ENCODE data around the gene PUS7L.
"Not testable (repeated sequence)": the region's sequence is repeated elsewhere in the genome, so short reads cannot be mapped to it uniquely, and the experiment has no call there.

The PUS7L gene

GRCh38 chr12:43696154-43696553 is 62.4 kb downstream of the PUS7L start:
- no peak for TF ChIP-seq CTCF (conservative IDR thresholded peaks at IDR 0.05; ENCODE audit: control insufficient read depth, insufficient read depth, low read depth, low read length)
- DNase-seq (ENCODE audit: low read depth): no peak
- H3K4me3 ChIP-seq (ENCODE audit: control insufficient read depth, low read depth, low read length): no peak overlapping the region

- no peak for TF ChIP-seq CTCF (conservative IDR thresholded peaks at IDR 0.05; ENCODE audit: control insufficient read depth, insufficient read depth, low read depth, low read length)
- no peak for DNase-seq (ENCODE audit: low read depth)
- H3K4me3 ChIP-seq (ENCODE audit: control insufficient read depth, low read depth, low read length): no peak overlapping the region
These were observed 63.7 kb downstream of the PUS7L start for GRCh38 chr12:43694879-43695278.

- DNase-seq (ENCODE audit: low read depth): peak; percentile 46
- no peak for TF ChIP-seq CTCF (conservative IDR thresholded peaks at IDR 0.05; ENCODE audit: control insufficient read depth, insufficient read depth, low read depth, low read length)
- no peak overlapping the region for H3K4me3 ChIP-seq (ENCODE audit: control insufficient read depth, low read depth, low read length)
These were observed 66.5 kb downstream of the PUS7L start for GRCh38 chr12:43692064-43692463.

GRCh38 chr12:43685491-43685890 is 73.1 kb downstream of the PUS7L start:
- not testable (repeated sequence) for DNase-seq (ENCODE audit: low read depth); H3K4me3 ChIP-seq (ENCODE audit: control insufficient read depth, low read depth, low read length)

- peak; percentile 74 for TF ChIP-seq CTCF (conservative IDR thresholded peaks at IDR 0.05; ENCODE audit: control insufficient read depth, insufficient read depth, low read depth, low read length)
- H3K4me3 ChIP-seq (ENCODE audit: control insufficient read depth, low read depth, low read length): no peak overlapping the region
- peak; percentile 31 for DNase-seq (ENCODE audit: low read depth)
These were observed 82.3 kb downstream of the PUS7L start for GRCh38 chr12:43676183-43676813.

GRCh38 chr12:43675048-43675904 is 83.3 kb downstream of the PUS7L start:
- no peak for DNase-seq (ENCODE audit: low read depth)
- no peak for TF ChIP-seq CTCF (conservative IDR thresholded peaks at IDR 0.05; ENCODE audit: control insufficient read depth, insufficient read depth, low read depth, low read length)
- H3K4me3 ChIP-seq (ENCODE audit: control insufficient read depth, low read depth, low read length): no peak overlapping the region

GRCh38 chr12:43669373-43669772 is 89.2 kb downstream of the PUS7L start:
- H3K4me3 ChIP-seq (ENCODE audit: control insufficient read depth, low read depth, low read length): no peak overlapping the region
- no peak for TF ChIP-seq CTCF (conservative IDR thresholded peaks at IDR 0.05; ENCODE audit: control insufficient read depth, insufficient read depth, low read depth, low read length)
- DNase-seq (ENCODE audit: low read depth): no peak
